Progenitor cell of endocrine pancreas (in vitro differentiated cells): ENCODE data around the gene RBP5. TPM values are rescaled to one million over a fixed set of nuclear protein-coding genes. Genes with fewer than 3 reads are reported as not detected.

Experiments used
- DNase-seq: peaks from one replicate; pipeline ENCODE4 v3.0.0; 2021; ENCODE audit warnings: low spot score; ENCODE audit not compliant: unreplicated experiment
- H3K27ac Mint-ChIP-seq: 2 replicates; pipeline ENCODE4 v1.8.0; 2021; ENCODE audit warnings: mild to moderate bottlenecking, moderate library complexity, mixed read lengths
- H3K27me3 Mint-ChIP-seq: 2 replicates; pipeline ENCODE4 v1.8.0; 2021; ENCODE audit warnings: mixed read lengths
- H3K36me3 Mint-ChIP-seq: 2 replicates; pipeline ENCODE4 v1.8.0; 2022; ENCODE audit warnings: mixed read lengths; ENCODE audit not compliant: insufficient read depth
- H3K4me1 Mint-ChIP-seq: 2 replicates; pipeline ENCODE4 v1.8.0; 2021; ENCODE audit warnings: low read depth, mixed read lengths
- H3K4me3 Mint-ChIP-seq: 2 replicates; pipeline ENCODE4 v1.8.0; 2021; ENCODE audit warnings: low read depth, mild to moderate bottlenecking, moderate library complexity, mixed read lengths
- H3K9me3 Mint-ChIP-seq: 2 replicates; pipeline ENCODE4 v1.8.0; 2021; ENCODE audit warnings: low read depth, mixed read lengths
- total RNA-seq: library from RNA; stranded (reverse); gene quantifications from 2 replicates; pipeline ENCODE4 v1.2.1, GENCODE V29; 2021
- TF ChIP-seq, protein P1 (sequence below): fragments of 200-600 bp; sonication (generic); IDR thresholded peaks from one replicate; pipeline ENCODE4 v1.5.0; 2021; ENCODE audit warnings: antibody characterized with exemption, mild to moderate bottlenecking; ENCODE audit not compliant: unreplicated experiment

The RBP5 gene
- total RNA-seq, 1 donor from 2014 or later: 5.8 TPM

GRCh38 chr12:7083125-7083524 lies 45.6 kb downstream of the RBP5 start:
- Mint-ChIP-seq H3K36me3 (peaks cover 4% of the 10 kb centered on the region), H3K4me1 (no peaks in the 10 kb centered on the region), H3K9me3 (peaks cover 6% of the 10 kb centered on the region), H3K27ac (no peak overlapping the region), H3K27me3 (peaks cover 2% of the 10 kb centered on the region), H3K4me3 (no peak overlapping the region)
- no peak for DNase-seq
- TF ChIP-seq, protein P1, sequence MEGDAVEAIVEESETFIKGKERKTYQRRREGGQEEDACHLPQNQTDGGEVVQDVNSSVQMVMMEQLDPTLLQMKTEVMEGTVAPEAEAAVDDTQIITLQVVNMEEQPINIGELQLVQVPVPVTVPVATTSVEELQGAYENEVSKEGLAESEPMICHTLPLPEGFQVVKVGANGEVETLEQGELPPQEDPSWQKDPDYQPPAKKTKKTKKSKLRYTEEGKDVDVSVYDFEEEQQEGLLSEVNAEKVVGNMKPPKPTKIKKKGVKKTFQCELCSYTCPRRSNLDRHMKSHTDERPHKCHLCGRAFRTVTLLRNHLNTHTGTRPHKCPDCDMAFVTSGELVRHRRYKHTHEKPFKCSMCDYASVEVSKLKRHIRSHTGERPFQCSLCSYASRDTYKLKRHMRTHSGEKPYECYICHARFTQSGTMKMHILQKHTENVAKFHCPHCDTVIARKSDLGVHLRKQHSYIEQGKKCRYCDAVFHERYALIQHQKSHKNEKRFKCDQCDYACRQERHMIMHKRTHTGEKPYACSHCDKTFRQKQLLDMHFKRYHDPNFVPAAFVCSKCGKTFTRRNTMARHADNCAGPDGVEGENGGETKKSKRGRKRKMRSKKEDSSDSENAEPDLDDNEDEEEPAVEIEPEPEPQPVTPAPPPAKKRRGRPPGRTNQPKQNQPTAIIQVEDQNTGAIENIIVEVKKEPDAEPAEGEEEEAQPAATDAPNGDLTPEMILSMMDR: no peak

DNA sequence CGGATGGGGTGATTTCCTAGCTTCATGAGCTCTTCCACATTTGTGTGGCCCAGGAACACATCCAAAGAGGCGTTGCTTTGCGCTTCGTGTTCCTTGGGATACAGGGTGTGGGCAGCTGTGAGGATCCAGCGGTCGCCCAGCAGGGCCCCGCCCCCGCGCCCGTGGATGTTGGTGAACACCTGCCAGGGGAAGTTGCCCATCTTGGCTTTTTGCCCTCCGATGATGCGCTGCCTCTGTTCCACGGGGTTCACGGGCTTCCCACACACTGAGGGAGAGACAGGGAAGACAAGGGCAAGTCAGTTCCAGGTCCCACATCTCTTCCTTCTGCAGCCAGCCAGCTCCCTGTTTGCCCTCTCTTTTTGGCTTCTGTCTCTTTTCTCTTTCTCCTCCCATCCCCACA lies 47.7 kb downstream of the RBP5 start:
- H3K27me3 Mint-ChIP-seq: peaks cover 8% of the 10 kb centered on the region
- TF ChIP-seq, protein P1: no peak
- no peak overlapping the region for H3K27ac Mint-ChIP-seq

DNA sequence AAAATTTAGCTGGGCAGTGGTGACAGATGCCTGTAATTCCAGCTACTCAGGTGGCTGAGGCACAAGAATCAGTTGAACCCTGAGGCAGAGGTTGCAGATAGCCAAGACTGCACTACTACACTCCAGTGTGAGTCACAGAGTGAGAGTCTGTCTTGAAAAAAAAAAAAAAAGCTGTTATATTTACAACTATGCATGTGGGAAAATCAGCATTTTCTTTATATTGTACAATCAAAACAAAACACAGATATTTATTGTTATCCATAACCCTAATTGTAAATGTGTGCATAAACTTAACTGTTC lies 48.9 kb downstream of the RBP5 start:
- peaks cover 6% of the 10 kb centered on the region for H3K9me3 Mint-ChIP-seq
- H3K4me3 Mint-ChIP-seq: no peak overlapping the region
- no peaks in the 10 kb centered on the region for H3K4me1 Mint-ChIP-seq
- DNase-seq: no peak
- peaks cover 4% of the 10 kb centered on the region for H3K36me3 Mint-ChIP-seq
- peaks cover 14% of the 10 kb centered on the region for H3K27me3 Mint-ChIP-seq
- H3K27ac Mint-ChIP-seq: no peak overlapping the region
- TF ChIP-seq, protein P1: no peak

More for the DNA sequence above, 47.7 kb downstream of the RBP5 start:
- DNase-seq: no peak
- no peaks in the 10 kb centered on the region for H3K4me1 Mint-ChIP-seq
- H3K36me3 Mint-ChIP-seq: peaks cover 4% of the 10 kb centered on the region
- H3K9me3 Mint-ChIP-seq: peaks cover 6% of the 10 kb centered on the region
- no peak overlapping the region for H3K4me3 Mint-ChIP-seq

- TF ChIP-seq, protein P1: no peak
- Mint-ChIP-seq H3K36me3 (peaks cover 2% of the 10 kb centered on the region), H3K4me1 (no peaks in the 10 kb centered on the region), H3K27me3 (peaks cover 18% of the 10 kb centered on the region), H3K9me3 (peaks cover 3% of the 10 kb centered on the region), H3K4me3 (no peak overlapping the region), H3K27ac (no peak overlapping the region)
- no peak for DNase-seq
These were observed 50.5 kb downstream of the RBP5 start for GRCh38 chr12:7078163-7078562.

GRCh38 chr12:7076493-7076892 lies 52.2 kb downstream of the RBP5 start:
- no peaks in the 10 kb centered on the region for H3K4me1 Mint-ChIP-seq
- DNase-seq: no peak
- TF ChIP-seq, protein P1: no peak
- H3K36me3 Mint-ChIP-seq: no peaks in the 10 kb centered on the region
- no peak overlapping the region for H3K27ac Mint-ChIP-seq
- H3K4me3 Mint-ChIP-seq: no peak overlapping the region
- peaks cover 26% of the 10 kb centered on the region for H3K27me3 Mint-ChIP-seq
- H3K9me3 Mint-ChIP-seq: no peaks in the 10 kb centered on the region

- TF ChIP-seq, protein P1: no peak
- no peak for DNase-seq
- Mint-ChIP-seq H3K27me3 (peaks cover 26% of the 10 kb centered on the region), H3K9me3 (no peaks in the 10 kb centered on the region), H3K4me3 (no peak overlapping the region), H3K4me1 (no peaks in the 10 kb centered on the region), H3K27ac (no peak overlapping the region), H3K36me3 (no peaks in the 10 kb centered on the region)
These were observed 52.8 kb downstream of the RBP5 start for GRCh38 chr12:7075939-7076338.
